Esophagus (tissue), 2 donors: ENCODE results near the gene RNF182. TPM values are rescaled to one million over a fixed set of nuclear protein-coding genes. Genes with fewer than 3 reads are reported as not detected.
"Not testable (repeated sequence)": the region's sequence is repeated elsewhere in the genome, so short reads cannot be mapped to it uniquely, and the experiment has no call there.

Experiments
- H3K27ac ChIP-seq, 2 donors: one replicate each; pipeline ENCODE4 v1.5.1; 2013; ENCODE audit warnings: low read depth in 2 of 2, mild to moderate bottlenecking in 2 of 2, inconsistent platforms in 1 of 2, low read length in 1 of 2, moderate library complexity in 1 of 2
- H3K27me3 ChIP-seq, 2 donors: one replicate each; pipeline ENCODE4 v1.6.1; 2013; ENCODE audit warnings: low read length in 2 of 2, control low read depth in 1 of 2, mild to moderate bottlenecking in 1 of 2; ENCODE audit not compliant: insufficient read depth in 2 of 2, control insufficient read depth in 1 of 2
- H3K36me3 ChIP-seq, 2 donors: one replicate each; pipeline ENCODE4 v1.6.1; 2013; ENCODE audit warnings: low read length in 1 of 2; ENCODE audit not compliant: control insufficient read depth in 2 of 2, insufficient read depth in 2 of 2
- H3K4me1 ChIP-seq, 2 donors: one replicate each; pipeline ENCODE4 v1.6.1; 2013; ENCODE audit warnings: low read length in 1 of 2; ENCODE audit not compliant: control insufficient read depth in 2 of 2, insufficient read depth in 2 of 2
- H3K4me3 ChIP-seq, 2 donors: one replicate each; pipeline ENCODE4 v1.5.1; 2013; ENCODE audit warnings: low read length in 2 of 2, mild to moderate bottlenecking in 2 of 2, low read depth in 1 of 2, moderate library complexity in 1 of 2
- H3K9me3 ChIP-seq, 2 donors: one replicate each; pipeline ENCODE4 v1.6.1; 2013; ENCODE audit warnings: mild to moderate bottlenecking in 2 of 2, low read depth in 1 of 2, low read length in 1 of 2, moderate library complexity in 1 of 2; ENCODE audit not compliant: control insufficient read depth in 2 of 2, insufficient read depth in 1 of 2
- WGBS, 2 donors: extraction: QIAGEN DNeasy Blood & Tissue Kit; methylation state at CpG; one replicate each; pipeline ENCODE4 v1.1.7; 2013; 5-methylcytosine and 5-hydroxymethylcytosine counted together
- polyA plus RNA-seq, 2 donors: library from polyadenylated mRNA; stranded (reverse); fragments of 200-250 nt; gene quantifications; one replicate each; pipeline ENCODE4 v1.2.3, GENCODE V29; 2013
- donor health status: healthy with polysubstance abuse.
- donor health status: Bipolar disorder and iron deficiency.

RNF182 gene
- polyA plus RNA-seq, 2 donors: 0.06 to 0.08 TPM

- 75 to 84% methylated on average over 4 of the region's 4 CpGs for WGBS, 2 donors
- Histone ChIP-seq H3K9me3 (no peaks in the 10 kb centered on the region), H3K27me3 (peaks cover 7 to 24% of the 10 kb centered on the region in 2 donors), H3K27ac (no peak overlapping the region), H3K4me3 (no peak overlapping the region), H3K4me1 (no peaks in the 10 kb centered on the region), H3K36me3 (no peaks in the 10 kb centered on the region)
Measured at GRCh38 chr6:13926378-13926777, 1.6 kb downstream of the RNF182 start.

- WGBS, 2 donors: 83 to 87% methylated on average over 3 of the region's 3 CpGs
- Histone ChIP-seq H3K27ac (no peak overlapping the region), H3K36me3 (no peaks in the 10 kb centered on the region), H3K27me3 (peaks cover 7 to 24% of the 10 kb centered on the region in 2 donors), H3K9me3 (no peaks in the 10 kb centered on the region), H3K4me1 (no peaks in the 10 kb centered on the region), H3K4me3 (no peak overlapping the region)
Measured at GRCh38 chr6:13927203-13927602, 2.5 kb downstream of the RNF182 start.

GRCh38 chr6:13929196-13929595, 4.4 kb downstream of the RNF182 start:
- Histone ChIP-seq H3K4me3 (no peak overlapping the region), H3K27me3 (peaks cover 5 to 23% of the 10 kb centered on the region in 2 donors), H3K4me1 (no peaks in the 10 kb centered on the region)

GRCh38 chr6:13931797-13932402, 7.1 kb downstream of the RNF182 start:
- WGBS, 2 donors: 83 to 92% methylated on average over 1 of the region's 1 CpG
- Histone ChIP-seq H3K9me3 (no peaks in the 10 kb centered on the region), H3K36me3 (no peaks in the 10 kb centered on the region), H3K4me3 (no peak overlapping the region), H3K4me1 (no peaks in the 10 kb centered on the region), H3K27me3 (peaks cover 5% of the 10 kb centered on the region in 2 donors), H3K27ac (no peak overlapping the region)

More at GRCh38 chr6:13929196-13929595, 4.4 kb downstream of the RNF182 start:
- no peaks in the 10 kb centered on the region for H3K36me3 ChIP-seq
- H3K27ac ChIP-seq: no peak overlapping the region
- H3K9me3 ChIP-seq: no peaks in the 10 kb centered on the region

GRCh38 chr6:13932785-13933184, 8.0 kb downstream of the RNF182 start:
- H3K9me3 ChIP-seq: no peaks in the 10 kb centered on the region
- no peak overlapping the region for H3K4me3 ChIP-seq
- no peak overlapping the region for H3K27ac ChIP-seq
- WGBS, 2 donors: 89 to 91% methylated on average over 1 of the region's 1 CpG
- H3K27me3 ChIP-seq: peaks cover 3 to 5% of the 10 kb centered on the region in 2 donors
- no peaks in the 10 kb centered on the region for H3K36me3 ChIP-seq
- H3K4me1 ChIP-seq: no peaks in the 10 kb centered on the region

DNA sequence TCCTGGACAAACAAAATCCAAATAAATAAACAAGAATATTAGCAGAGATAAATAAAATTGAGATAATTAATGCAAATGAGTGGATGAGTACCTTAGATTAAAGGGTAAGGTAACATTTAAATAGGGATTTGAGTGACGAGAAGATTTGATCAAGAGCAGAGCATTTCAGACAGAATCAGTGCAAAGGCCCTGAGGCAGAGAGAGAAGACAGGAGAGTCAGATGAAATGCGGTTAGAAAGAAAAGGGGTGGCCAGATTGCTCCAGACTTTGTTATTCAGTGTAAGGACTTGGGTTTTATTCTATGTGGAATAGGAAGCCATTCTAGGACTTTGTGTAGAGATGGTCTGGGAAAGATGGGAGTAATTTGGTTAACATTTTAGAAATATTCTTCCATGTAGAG, 10.0 kb downstream of the RNF182 start:
- H3K4me3 ChIP-seq: no peak overlapping the region
- no peaks in the 10 kb centered on the region for H3K36me3 ChIP-seq
- no peaks in the 10 kb centered on the region for H3K9me3 ChIP-seq
- no peak overlapping the region for H3K27ac ChIP-seq
- peaks cover 0 to 2% of the 10 kb centered on the region in 2 donors for H3K27me3 ChIP-seq
- H3K4me1 ChIP-seq: no peaks in the 10 kb centered on the region
- 97% methylated on average over 2 of the region's 2 CpGs for WGBS, 2 donors

- H3K36me3 ChIP-seq: no peaks in the 10 kb centered on the region
- 90 to 96% methylated on average over 3 of the region's 3 CpGs for WGBS, 2 donors
Measured at GRCh38 chr6:13935190-13935880, 10.6 kb downstream of the RNF182 start.

DNA sequence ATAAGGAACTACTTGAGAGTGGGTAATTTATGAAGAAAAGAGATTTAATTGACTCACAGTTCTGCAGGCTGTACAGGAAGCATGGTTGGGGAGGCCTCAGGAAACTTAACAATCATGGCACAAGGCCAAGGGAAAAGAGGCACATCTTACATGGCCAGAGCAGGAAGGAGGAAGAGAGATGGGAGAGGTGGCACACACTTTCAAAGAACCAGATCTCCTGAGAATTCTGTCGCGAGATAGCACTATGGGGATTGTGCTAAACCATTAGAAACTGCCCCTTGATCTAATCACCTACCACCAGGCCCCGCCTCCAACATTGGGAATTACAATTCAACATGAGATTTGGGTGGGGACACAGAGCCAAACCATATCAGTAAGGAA, 11.1 kb downstream of the RNF182 start:
- not testable (repeated sequence) for H3K4me1 ChIP-seq, H3K4me3 ChIP-seq, H3K36me3 ChIP-seq, H3K27ac ChIP-seq, H3K9me3 ChIP-seq, H3K27me3 ChIP-seq
- 87 to 94% methylated on average over 3 of the region's 3 CpGs for WGBS, 2 donors

More at GRCh38 chr6:13935190-13935880, 10.6 kb downstream of the RNF182 start:
- Histone ChIP-seq H3K4me3 (no peak overlapping the region), H3K27ac (no peak overlapping the region), H3K9me3 (no peaks in the 10 kb centered on the region), H3K27me3 (peaks cover 0 to 2% of the 10 kb centered on the region in 2 donors), H3K4me1 (no peaks in the 10 kb centered on the region)

- Histone ChIP-seq H3K9me3 (no peaks in the 10 kb centered on the region), H3K4me3 (no peak overlapping the region), H3K27ac (no peak overlapping the region), H3K4me1 (no peaks in the 10 kb centered on the region), H3K27me3 (peaks cover 4 to 5% of the 10 kb centered on the region in 2 donors), H3K36me3 (no peaks in the 10 kb centered on the region)
Measured at GRCh38 chr6:13941902-13942301, 17.1 kb downstream of the RNF182 start.

DNA sequence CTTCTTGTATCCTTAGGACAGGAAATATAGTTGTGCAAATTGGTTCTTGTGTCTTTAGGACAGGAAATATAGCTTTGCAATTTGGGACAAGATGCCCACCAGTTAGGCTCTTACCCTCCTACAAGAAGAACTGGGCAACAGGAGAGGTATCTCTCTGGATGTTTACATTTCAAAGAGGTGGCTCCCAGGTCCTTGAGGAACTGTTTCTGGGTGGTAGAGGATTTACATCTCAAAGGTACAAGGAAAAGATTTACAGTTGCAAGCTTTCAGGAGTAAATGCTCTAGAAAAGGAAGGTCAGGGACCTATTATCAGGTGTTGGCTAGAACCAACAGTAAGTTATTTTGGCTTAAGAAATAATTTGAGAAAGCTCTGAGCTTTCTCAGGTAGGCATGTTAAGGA, 19.2 kb downstream of the RNF182 start:
- no peaks in the 10 kb centered on the region for H3K9me3 ChIP-seq
- H3K27me3 ChIP-seq: peaks cover 3 to 4% of the 10 kb centered on the region in 2 donors
- no peaks in the 10 kb centered on the region for H3K36me3 ChIP-seq
- H3K27ac ChIP-seq: no peak overlapping the region
- no peak overlapping the region for H3K4me3 ChIP-seq
- H3K4me1 ChIP-seq: no peaks in the 10 kb centered on the region
